Ovary (tissue), 9 donors: ENCODE measurements around the gene EXOSC3. TPM values are rescaled to one million over a fixed set of nuclear protein-coding genes. Genes with fewer than 3 reads are reported as not detected.

Source experiments
- DNase-seq, 5 donors: peaks; one replicate each; pipeline ENCODE4 v3.0.0-alpha.2; 2019 to 2020
- H3K27ac ChIP-seq, 2 donors: fragments of 200-600 bp; one replicate each; pipeline versions ENCODE4 v1.5.1 to v1.8.0; 2019 to 2022
- H3K27me3 ChIP-seq: fragments of 200-600 bp; one replicate; pipeline ENCODE4 v1.8.0; 2022
- H3K36me3 ChIP-seq: fragments of 200-600 bp; sonication (generic); one replicate; pipeline ENCODE4 v1.5.1; 2019
- H3K4me1 ChIP-seq: one replicate; pipeline ENCODE4 v1.8.1; 2013; ENCODE audit warnings: mild to moderate bottlenecking, moderate library complexity; ENCODE audit not compliant: insufficient read depth
- H3K4me3 ChIP-seq: fragments of 200-600 bp; sonication (generic); one replicate; pipeline ENCODE4 v1.5.1; 2017
- H3K9me3 ChIP-seq, 2 donors: fragments of 200-600 bp in 1 of 2; sonication (generic) in 1 of 2; one replicate each; pipeline versions ENCODE4 v1.5.1 to v1.8.1; 2013 to 2019; ENCODE audit warnings: mild to moderate bottlenecking in 1 of 2, moderate library complexity in 1 of 2
- EP300 ChIP-seq: sonication (generic); formaldehyde crosslinking; IDR thresholded peaks from one replicate; pipeline ENCODE4 v1.6.1; 2017; ENCODE audit warnings: antibody characterized with exemption
- POLR2A ChIP-seq: fragments of 450-650 bp; IDR thresholded peaks from one replicate; pipeline ENCODE4 v1.6.1; 2017; ENCODE audit warnings: antibody characterized with exemption, mild to moderate bottlenecking, moderate library complexity
- WGBS, 3 donors: extraction: QIAGEN DNeasy Blood & Tissue Kit in 1 of 3; methylation state at CpG; one replicate each; pipeline versions ENCODE4 v1.1.5 to v1.1.7; 2013 to 2017; 5-methylcytosine and 5-hydroxymethylcytosine counted together
- intact Hi-C, 4 donors: fragments of 100-400 bp; cut with DNase I; formaldehyde crosslinking; loops; one replicate each; pipeline versions ENCODE4 v1.11.0 to v1.15.1; 2022 to 2023
- polyA plus RNA-seq, 2 donors: library from polyadenylated mRNA; stranded (reverse); fragments of 200-250 nt in 1 of 2; fragments of 350-450 nt in 1 of 2; fragmentation: Illumina TruSeq in 1 of 2; extraction: RNeasy Lipid Tissue Mini Kit (QIAGEN cat#74804) in 1 of 2; gene quantifications; one replicate each; pipeline ENCODE4 v1.2.3, GENCODE V29; 2013 to 2014
- total RNA-seq, 7 donors: library from RNA; depleted of rRNA in 2 of 7; stranded (reverse); fragments of >200 nt in 2 of 7; fragmentation: NEBNext Ultra II Directional in 3 of 7; extraction: Animal tissue kit (Norgen Biotek cat#: 25700) in 3 of 7; gene quantifications; one replicate each; pipeline versions ENCODE4 v1.1.0 to v1.2.4, GENCODE V29; 2016 to 2023
- TF ChIP-seq, protein P1 (sequence below), 3 donors: fragments of 450-650 bp in 2 of 3; fragments of 200-600 bp in 1 of 3; IDR thresholded peaks; one replicate each; pipeline versions ENCODE4 v1.5.1 to v1.8.0; 2016 to 2022; ENCODE audit warnings: antibody characterized with exemption in 3 of 3, mild to moderate bottlenecking in 1 of 3
- donor health status: DM: no; HTN: no; CAD: no; lungs with moderate emphysema.
- donor health status: DM: no; HTN: no; CAD: no.
- donor health status: Bipolar disorder and iron deficiency.
- donor health status: DM: yes; HTN: yes; CAD: no.
- donor health status: DM: no; HTN: no; CAD: no.
- donor health status: DM: yes; HTN: yes; CAD: no.

EXOSC3 gene
- total and polyA plus RNA-seq, 9 donors, result 21.1 to 40.0 (median 34.5) TPM

DNA sequence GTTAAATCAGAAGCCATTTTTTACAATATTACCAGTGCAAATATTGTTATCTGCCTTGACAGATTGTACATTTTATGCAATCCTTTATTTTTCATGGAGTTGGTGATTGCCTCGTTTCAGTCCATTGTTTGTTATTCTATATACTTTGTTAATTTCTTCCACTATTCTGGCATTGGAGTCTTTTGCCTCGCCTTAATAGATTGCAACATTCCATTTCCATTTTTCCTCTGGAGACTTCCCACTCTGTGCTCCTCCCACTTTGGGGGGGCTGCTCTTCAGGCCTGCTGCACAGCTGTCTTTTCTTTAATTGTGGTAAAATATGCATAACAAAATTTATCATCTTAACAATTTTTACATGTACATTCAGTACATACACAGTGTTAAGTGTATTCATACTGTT is 11.4 kb upstream of the EXOSC3 start:
- intact Hi-C loops, result no loop called here
- TF ChIP-seq POLR2A, result no peak
- TF ChIP-seq EP300, result no peak
- TF ChIP-seq, protein P1, sequence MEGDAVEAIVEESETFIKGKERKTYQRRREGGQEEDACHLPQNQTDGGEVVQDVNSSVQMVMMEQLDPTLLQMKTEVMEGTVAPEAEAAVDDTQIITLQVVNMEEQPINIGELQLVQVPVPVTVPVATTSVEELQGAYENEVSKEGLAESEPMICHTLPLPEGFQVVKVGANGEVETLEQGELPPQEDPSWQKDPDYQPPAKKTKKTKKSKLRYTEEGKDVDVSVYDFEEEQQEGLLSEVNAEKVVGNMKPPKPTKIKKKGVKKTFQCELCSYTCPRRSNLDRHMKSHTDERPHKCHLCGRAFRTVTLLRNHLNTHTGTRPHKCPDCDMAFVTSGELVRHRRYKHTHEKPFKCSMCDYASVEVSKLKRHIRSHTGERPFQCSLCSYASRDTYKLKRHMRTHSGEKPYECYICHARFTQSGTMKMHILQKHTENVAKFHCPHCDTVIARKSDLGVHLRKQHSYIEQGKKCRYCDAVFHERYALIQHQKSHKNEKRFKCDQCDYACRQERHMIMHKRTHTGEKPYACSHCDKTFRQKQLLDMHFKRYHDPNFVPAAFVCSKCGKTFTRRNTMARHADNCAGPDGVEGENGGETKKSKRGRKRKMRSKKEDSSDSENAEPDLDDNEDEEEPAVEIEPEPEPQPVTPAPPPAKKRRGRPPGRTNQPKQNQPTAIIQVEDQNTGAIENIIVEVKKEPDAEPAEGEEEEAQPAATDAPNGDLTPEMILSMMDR (IDR thresholded peaks at IDR 0.05), result no peak
- Histone ChIP-seq H3K36me3 (no peaks in the 10 kb centered on the region), H3K9me3 (no peaks in the 10 kb centered on the region), H3K4me1 (peaks cover 9% of the 10 kb centered on the region), H3K27me3 (no peaks in the 10 kb centered on the region), H3K27ac (no peak overlapping the region), H3K4me3 (no peak overlapping the region)
- DNase-seq, result no peak
- 47 to 58% (median 53%) methylated on average over 2 of the region's 2 CpGs for WGBS, 3 donors

DNA sequence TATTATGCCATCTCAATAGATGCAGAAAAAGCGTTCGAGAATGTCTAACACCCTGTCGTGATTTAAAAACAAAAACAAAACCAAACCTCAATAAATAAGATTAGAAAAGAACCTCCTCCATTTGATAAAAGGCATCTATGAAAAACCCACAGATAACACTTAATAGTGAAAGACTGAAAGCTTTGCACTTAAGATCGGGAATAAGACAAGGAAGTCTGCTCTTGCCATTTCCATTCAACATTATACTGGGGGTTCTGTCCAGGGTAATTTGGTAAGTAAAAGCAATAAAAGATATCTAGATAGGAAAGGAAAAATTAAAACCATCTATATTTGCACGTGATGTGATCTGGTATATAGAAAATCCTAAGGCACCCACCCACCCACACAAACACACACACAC is 7.3 kb upstream of the EXOSC3 start:
- 82 to 86% (median 85%) methylated on average over 5 of the region's 5 CpGs for WGBS, 3 donors
- no peak for DNase-seq
- intact Hi-C loops, result no loop called here
- Histone ChIP-seq H3K27ac (no peak overlapping the region), H3K4me3 (no peak overlapping the region), H3K4me1 (no peaks in the 10 kb centered on the region), H3K36me3 (no peaks in the 10 kb centered on the region), H3K9me3 (no peaks in the 10 kb centered on the region), H3K27me3 (no peaks in the 10 kb centered on the region)
- TF ChIP-seq POLR2A, result no peak
- TF ChIP-seq EP300, result no peak
- TF ChIP-seq, protein P1 (IDR thresholded peaks at IDR 0.05), result no peak

DNA sequence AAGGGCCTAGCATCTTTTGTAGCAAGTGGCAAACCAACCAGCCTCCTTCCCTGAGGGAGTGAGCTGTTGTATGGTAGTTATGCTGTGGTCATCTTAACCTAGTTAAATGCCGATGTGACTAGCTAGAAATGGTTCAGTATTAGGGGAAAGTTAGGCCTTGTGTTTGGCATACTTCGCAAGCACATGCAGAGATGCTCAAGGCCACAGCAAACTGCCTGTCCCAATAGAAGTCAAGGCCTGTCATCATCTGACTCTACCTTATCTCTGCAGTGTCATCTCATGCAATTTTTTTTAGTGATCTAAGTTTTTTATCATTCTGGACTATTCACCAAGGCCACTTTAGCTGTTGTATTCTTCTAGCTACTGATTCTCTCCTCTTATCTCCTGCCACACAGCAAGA is 5.2 kb upstream of the EXOSC3 start:
- Histone ChIP-seq H3K27ac (no peak overlapping the region), H3K27me3 (no peaks in the 10 kb centered on the region), H3K9me3 (no peaks in the 10 kb centered on the region), H3K36me3 (no peaks in the 10 kb centered on the region), H3K4me3 (no peak overlapping the region), H3K4me1 (no peaks in the 10 kb centered on the region)
- TF ChIP-seq EP300, result no peak
- intact Hi-C loops, result no loop called here
- 88 to 93% (median 92%) methylated on average over 2 of the region's 2 CpGs for WGBS, 3 donors
- no peak for DNase-seq

DNA sequence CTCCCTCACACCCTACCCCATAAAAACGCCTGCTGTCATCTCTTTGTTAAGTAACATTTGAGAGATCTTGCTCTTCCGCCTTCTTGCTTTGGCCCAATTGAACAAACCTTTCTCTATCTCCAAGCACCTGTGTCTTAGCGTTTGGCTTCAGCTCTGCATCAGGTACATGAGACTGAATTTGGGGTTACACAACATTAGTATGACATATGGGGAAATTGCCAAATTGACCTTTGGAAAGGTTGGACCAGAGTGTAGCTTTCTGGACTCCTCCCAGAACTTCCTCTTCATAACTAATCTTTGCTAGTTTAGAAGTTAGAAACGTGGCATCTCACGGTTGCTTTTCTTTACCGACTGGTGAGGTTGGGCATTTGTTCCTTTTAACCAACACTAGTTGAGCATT is 3.5 kb upstream of the EXOSC3 start:
- Histone ChIP-seq H3K27ac (no peak overlapping the region), H3K36me3 (no peaks in the 10 kb centered on the region), H3K4me3 (no peak overlapping the region), H3K27me3 (no peaks in the 10 kb centered on the region), H3K9me3 (no peaks in the 10 kb centered on the region), H3K4me1 (peaks cover 4% of the 10 kb centered on the region)
- TF ChIP-seq EP300 (no peak), POLR2A (no peak)
- TF ChIP-seq, protein P1 (IDR thresholded peaks at IDR 0.05), result no peak
- 76 to 81% (median 79%) methylated on average over 6 of the region's 6 CpGs for WGBS, 3 donors
- DNase-seq, result no peak
- intact Hi-C loops, result loop anchor here in 2 of 4 donors (10.0 kb wide), 3 partner anchors 66 to 214 kb away; partner anchors contain the start of gene FBXO10 (in 1 of the 2)

DNA sequence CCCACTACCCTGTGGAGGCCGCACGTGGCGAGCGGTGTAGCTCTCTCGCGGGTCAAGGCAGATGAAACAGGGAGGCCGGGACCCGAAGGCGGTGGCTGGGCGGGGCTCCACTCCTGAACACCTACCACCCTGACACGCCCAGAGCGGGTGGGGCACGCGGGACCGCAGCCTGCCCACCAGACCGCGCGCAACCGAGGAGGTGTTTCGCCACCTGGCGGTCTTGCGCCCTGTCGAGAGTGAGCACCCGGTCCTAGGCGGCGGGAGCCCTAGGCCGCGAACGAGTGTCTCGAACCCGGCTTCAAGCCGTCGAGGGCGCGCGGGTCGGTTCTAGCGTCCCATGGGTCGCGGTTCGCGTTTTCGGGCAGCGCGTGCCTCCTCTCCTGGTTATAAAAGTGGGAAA is 2.2 kb upstream of the EXOSC3 start:
- intact Hi-C loops, result loop anchor here in 2 of 4 donors (10.0 kb wide), 3 partner anchors 68 to 212 kb away; partner anchors contain the start of gene FBXO10 (in 1 of the 2)
- Histone ChIP-seq H3K4me3 (no peak overlapping the region), H3K4me1 (peaks cover 4% of the 10 kb centered on the region), H3K27me3 (no peaks in the 10 kb centered on the region), H3K9me3 (no peaks in the 10 kb centered on the region), H3K36me3 (no peaks in the 10 kb centered on the region), H3K27ac (no peak overlapping the region)
- TF ChIP-seq, protein P1 (IDR thresholded peaks at IDR 0.05), result no peak
- no peak for TF ChIP-seq POLR2A
- TF ChIP-seq EP300, result no peak
- 45 to 52% (median 50%) methylated on average over 42 to 45 of the region's 45 CpGs for WGBS, 3 donors
- DNase-seq, result no peak
